WTC11 (cell line): Measurements from ENCODE around the gene BAIAP2L1. TPM values are rescaled to one million over a fixed set of nuclear protein-coding genes. Genes with fewer than 3 reads are reported as not detected.

Experiments
- ATAC-seq: fragments of 200-7000 bp; cut with Tn5 transposase; 2 replicates; pipeline ENCODE4 v1.10.0; 2021; ENCODE audit warnings: mild to moderate bottlenecking, moderate library complexity
- CTCF ChIA-PET: fragments of 300-600 bp; sonication (Branson Sonifier 250); formaldehyde crosslinking; loops from one replicate; lab custom pipeline; 2021; ENCODE audit warnings: antibody characterized with exemption; lab: Charles Lee
- POLR2A ChIA-PET: fragments of 350-600 bp; sonication (Branson Sonifier 250); formaldehyde crosslinking; loops from one replicate; lab custom pipeline; 2021; ENCODE audit warnings: antibody characterized with exemption; lab: Charles Lee
- DNase-seq: peaks from one replicate; pipeline ENCODE4 v3.0.0; 2021; ENCODE audit warnings: low spot score
- H3K27ac Mint-ChIP-seq: 2 replicates; pipeline ENCODE4 v1.8.0; 2021; ENCODE audit warnings: mixed read lengths
- H3K27me3 Mint-ChIP-seq: 2 replicates; pipeline ENCODE4 v1.8.0; 2021; ENCODE audit warnings: low read depth, mild to moderate bottlenecking, moderate library complexity, mixed read lengths
- H3K36me3 Mint-ChIP-seq: 2 replicates; pipeline ENCODE4 v1.8.0; 2021; ENCODE audit warnings: mixed read lengths
- H3K4me1 Mint-ChIP-seq: 2 replicates; pipeline ENCODE4 v1.8.0; 2022; ENCODE audit warnings: mixed read lengths
- H3K4me3 Mint-ChIP-seq: 2 replicates; pipeline ENCODE4 v1.8.0; 2021; ENCODE audit warnings: mild to moderate bottlenecking, moderate library complexity, mixed read lengths
- H3K9me3 Mint-ChIP-seq: 2 replicates; pipeline ENCODE4 v1.8.0; 2021; ENCODE audit warnings: mixed read lengths
- AFF4 ChIP-seq: sonication (generic); formaldehyde crosslinking; IDR thresholded peaks from 2 replicates; pipeline ENCODE4 v1.8.1; 2023; ENCODE audit warnings: mild to moderate bottlenecking, missing genetic modification reagents, borderline replicate concordance
- ARID4B ChIP-seq: sonication (generic); formaldehyde crosslinking; IDR thresholded peaks from 2 replicates; pipeline ENCODE4 v1.8.0; 2023; ENCODE audit warnings: missing genetic modification reagents, mild to moderate bottlenecking, borderline replicate concordance
- E2F1 ChIP-seq: sonication (generic); formaldehyde crosslinking; IDR thresholded peaks from 2 replicates; pipeline ENCODE4 v1.8.0; 2022; ENCODE audit warnings: mild to moderate bottlenecking, missing genetic modification reagents
- ETV6 ChIP-seq: sonication (generic); formaldehyde crosslinking; IDR thresholded peaks from 2 replicates; pipeline ENCODE4 v1.8.1; 2022; ENCODE audit warnings: mild to moderate bottlenecking, missing genetic modification reagents
- FOXJ3 ChIP-seq: sonication (generic); formaldehyde crosslinking; IDR thresholded peaks from 2 replicates; pipeline ENCODE4 v1.9.0; 2021; ENCODE audit warnings: missing genetic modification reagents, mild to moderate bottlenecking, borderline replicate concordance
- FOXK1 ChIP-seq: sonication (generic); formaldehyde crosslinking; IDR thresholded peaks from 2 replicates; pipeline ENCODE4 v1.8.0; 2022; ENCODE audit warnings: mild to moderate bottlenecking, moderate library complexity, missing genetic modification reagents
- FOXP1 ChIP-seq: sonication (generic); formaldehyde crosslinking; IDR thresholded peaks from 2 replicates; pipeline ENCODE4 v1.8.0; 2022; ENCODE audit warnings: missing genetic modification reagents, mild to moderate bottlenecking, moderate library complexity, borderline replicate concordance
- FOXP4 ChIP-seq: sonication (generic); formaldehyde crosslinking; IDR thresholded peaks from 2 replicates; pipeline ENCODE4 v1.8.0; 2022; ENCODE audit warnings: mild to moderate bottlenecking, missing genetic modification reagents
- GABPB1 ChIP-seq: sonication (generic); formaldehyde crosslinking; IDR thresholded peaks from 2 replicates; pipeline ENCODE4 v1.8.1; 2023; ENCODE audit warnings: mild to moderate bottlenecking, missing genetic modification reagents
- IRF1 ChIP-seq: sonication (generic); formaldehyde crosslinking; IDR thresholded peaks from 2 replicates; pipeline ENCODE4 v1.8.0; 2023; ENCODE audit warnings: missing genetic modification reagents
- MXD4 ChIP-seq: fragments of 250-450 bp; sonication (Bioruptor Pico); IDR thresholded peaks from 2 replicates; pipeline ENCODE4 v1.8.0; 2021; ENCODE audit warnings: mild to moderate bottlenecking, moderate library complexity, borderline replicate concordance
- MYBL2 ChIP-seq: sonication (generic); formaldehyde crosslinking; IDR thresholded peaks from 2 replicates; pipeline ENCODE4 v1.8.1; 2023; ENCODE audit warnings: mild to moderate bottlenecking, moderate library complexity, missing genetic modification reagents
- NR2C2 ChIP-seq: sonication (generic); formaldehyde crosslinking; IDR thresholded peaks from 2 replicates; pipeline ENCODE4 v1.8.0; 2022; ENCODE audit warnings: mild to moderate bottlenecking, missing genetic modification reagents
- RORB ChIP-seq: fragments of 250-450 bp; sonication (Bioruptor Pico); IDR thresholded peaks from 2 replicates; pipeline ENCODE4 v1.9.0; 2021; ENCODE audit warnings: mild to moderate bottlenecking
- TCF7 ChIP-seq: sonication (generic); formaldehyde crosslinking; IDR thresholded peaks from 2 replicates; pipeline ENCODE4 v1.8.0; 2022; ENCODE audit warnings: mild to moderate bottlenecking, low read depth, missing genetic modification reagents, moderate library complexity
- ZNF396 ChIP-seq: fragments of 250-450 bp; sonication (Bioruptor Pico); IDR thresholded peaks from 2 replicates; pipeline ENCODE4 v1.8.0; 2021; ENCODE audit warnings: mild to moderate bottlenecking, moderate library complexity, borderline replicate concordance
- ZNF671 ChIP-seq: fragments of 250-450 bp; sonication (Bioruptor Pico); IDR thresholded peaks from 2 replicates; pipeline ENCODE4 v1.8.0; 2021; ENCODE audit warnings: mild to moderate bottlenecking
- total RNA-seq: library from RNA; stranded (reverse); gene quantifications from 3 replicates; pipeline ENCODE4 v1.2.3, GENCODE V29; 2021

BAIAP2L1 gene
- total RNA-seq, 1 experiment from 2014 or later: 37.5 TPM

GRCh38 chr7:98252425-98253054 is 148.3 kb downstream of the BAIAP2L1 start:
- CTCF ChIA-PET: interaction anchor here (1.3 kb wide), 1 partner anchor 36 kb away, joined by 3 read pairs; no protein-coding TSS in a partner anchor
- Mint-ChIP-seq H3K4me1 (peaks cover 23% of the 10 kb centered on the region), H3K9me3 (no peaks in the 10 kb centered on the region), H3K27me3 (no peaks in the 10 kb centered on the region), H3K36me3 (no peaks in the 10 kb centered on the region; the same call in 1 of the 2 replicates)
- TF ChIP-seq MXD4 (CRISPR knock-in tag) (no peak), GABPB1 (CRISPR knock-in tag) (peak; percentile 9), MYBL2 (CRISPR knock-in tag) (peak; percentile 57; the same call in 1 of the 2 replicates), ARID4B (CRISPR knock-in tag) (0 out of 2 replicates have a peak, but pooled peaks have one; percentile 39), E2F1 (CRISPR knock-in tag) (0 out of 2 replicates have a peak, but pooled peaks have one; percentile 60), RORB (CRISPR knock-in tag) (no peak), FOXP4 (CRISPR knock-in tag) (no peak; the same call in 1 of the 2 replicates), NR2C2 (CRISPR knock-in tag) (peak; percentile 8; the same call in 1 of the 2 replicates), ETV6 (CRISPR knock-in tag) (0 out of 2 replicates have a peak, but pooled peaks have one; percentile 7), FOXP1 (CRISPR knock-in tag) (peak; percentile 0; the same call in 1 of the 2 replicates), FOXK1 (CRISPR knock-in tag) (no peak; the same call in 1 of the 2 replicates)
- TF ChIP-seq, all 79 proteins: peak for 7
- POLR2A ChIA-PET: no interaction called here
- DNase-seq (no peak), ATAC-seq (peak; percentile 4)
- peak overlapping the region; percentile 87; the same call in 1 of the 2 replicates for H3K27ac Mint-ChIP-seq
- H3K4me3 Mint-ChIP-seq: peak overlapping the region; percentile 96

- no peaks in the 10 kb centered on the region for H3K27me3 Mint-ChIP-seq
- peak within 1 kb of the TSS; percentile 96 for H3K4me3 Mint-ChIP-seq
- ChIA-PET CTCF (interaction anchor here (1.0 to 1.4 kb wide), 2 partner anchors 72 to 150 kb away, joined by 3 read pairs; partner anchors contain the start of gene BAIAP2L1), POLR2A (no interaction called here)
- DNase-seq (peak; percentile 93), ATAC-seq (peak; percentile 96)
- peaks cover 23% of the 10 kb centered on the region for H3K4me1 Mint-ChIP-seq
- H3K27ac Mint-ChIP-seq: peak within 1 kb of the TSS; percentile 87
- no peaks in the 10 kb centered on the region; the same call in 1 of the 2 replicates for H3K36me3 Mint-ChIP-seq
- no peaks in the 10 kb centered on the region for H3K9me3 Mint-ChIP-seq
- TF ChIP-seq FOXJ3 (CRISPR knock-in tag) (no peak), ZNF396 (CRISPR knock-in tag) (no peak), TCF7 (CRISPR knock-in tag) (no peak), IRF1 (no peak), AFF4 (CRISPR knock-in tag) (no peak), ZNF671 (CRISPR knock-in tag) (no peak)
Observed at GRCh38 chr7:98251601-98252424, 149.1 kb downstream of the BAIAP2L1 start, which contains the start of gene TECPR1. TECPR1 (minus strand) TSS chr7:98252232; CDS start chr7:98246146, 6,086 bp downstream.
